GM23248 (cell line): Measurements from ENCODE around the gene CEP112. TPM values are rescaled to one million over a fixed set of nuclear protein-coding genes. Genes with fewer than 3 reads are reported as not detected.

Experiments used
- DNase-seq: peaks from one replicate; pipeline ENCODE4 v3.0.0-alpha.2; 2015
- H2AFZ ChIP-seq: fragments of 200-600 bp; sonication (generic); 2 replicates; pipeline ENCODE4 v1.6.1; 2016; ENCODE audit warnings: antibody characterized with exemption
- H3F3A ChIP-seq: fragments of 200-600 bp; sonication (generic); 2 replicates; pipeline ENCODE4 v1.6.1; 2016; ENCODE audit warnings: mild to moderate bottlenecking, antibody characterized with exemption, mixed run types; ENCODE audit not compliant: insufficient read depth
- H3K27ac ChIP-seq: fragments of 200-600 bp; sonication (generic); 2 replicates; pipeline ENCODE4 v1.5.1; 2016; ENCODE audit warnings: mild to moderate bottlenecking
- H3K27me3 ChIP-seq: fragments of 200-600 bp; sonication (generic); replicated peaks from 2 replicates; pipeline ENCODE4 v1.6.1; 2016; ENCODE audit warnings: mild to moderate bottlenecking; ENCODE audit not compliant: insufficient read depth
- H3K36me3 ChIP-seq: fragments of 200-600 bp; sonication (generic); 2 replicates; pipeline ENCODE4 v1.6.1; 2016; ENCODE audit warnings: low read depth, mild to moderate bottlenecking
- H3K4me1 ChIP-seq: fragments of 200-600 bp; sonication (generic); 2 replicates; pipeline ENCODE4 v1.6.1; 2016; ENCODE audit warnings: mild to moderate bottlenecking; ENCODE audit not compliant: insufficient read depth
- H3K4me2 ChIP-seq: fragments of 200-600 bp; sonication (generic); one replicate; pipeline ENCODE4 v1.6.1; 2016; ENCODE audit warnings: mild to moderate bottlenecking; ENCODE audit not compliant: unreplicated experiment
- H3K4me3 ChIP-seq: fragments of 200-600 bp; sonication (generic); 2 replicates; pipeline ENCODE4 v1.5.1; 2016; ENCODE audit warnings: mild to moderate bottlenecking
- H3K79me2 ChIP-seq: fragments of 200-600 bp; sonication (generic); 2 replicates; pipeline ENCODE4 v1.6.1; 2016; ENCODE audit warnings: mild to moderate bottlenecking; ENCODE audit not compliant: insufficient read depth
- H3K9ac ChIP-seq: fragments of 200-600 bp; sonication (generic); 2 replicates; pipeline ENCODE4 v1.6.1; 2016; ENCODE audit warnings: mild to moderate bottlenecking
- H3K9me2 ChIP-seq: fragments of 200-600 bp; sonication (generic); 2 replicates; pipeline ENCODE4 v1.6.1; 2016; ENCODE audit warnings: mixed run types, mild to moderate bottlenecking, moderate library complexity; ENCODE audit not compliant: insufficient read depth
- H3K9me3 ChIP-seq: fragments of 200-600 bp; sonication (generic); one replicate; pipeline ENCODE4 v1.6.1; 2017; ENCODE audit warnings: low read depth
- H4K20me1 ChIP-seq: fragments of 200-600 bp; sonication (generic); 2 replicates; pipeline ENCODE4 v1.6.0; 2016; ENCODE audit not compliant: insufficient read depth
- EZH2 ChIP-seq: fragments of 200-600 bp; sonication (generic); IDR thresholded peaks from 2 replicates; pipeline ENCODE4 v1.6.1; 2018; ENCODE audit warnings: antibody characterized with exemption, mild to moderate bottlenecking; ENCODE audit not compliant: insufficient read depth, poor library complexity, severe bottlenecking
- EZH2phosphoT487 ChIP-seq: fragments of 200-600 bp; sonication (generic); IDR thresholded peaks from 2 replicates; pipeline ENCODE4 v1.6.1; 2018; ENCODE audit warnings: antibody characterized with exemption, moderate library complexity, mild to moderate bottlenecking, low read depth; ENCODE audit not compliant: insufficient read depth
- whole genome bisulfite sequencing, 2 experiments: methylation state at CpG; one replicate each; pipeline ENCODE4 v1.1.6; 2015 to 2017; ENCODE audit warnings: low lambda C conversion rate in 2 of 2, low coverage in 1 of 2; ENCODE audit errors: missing lambda C conversion rate in 2 of 2; 5-methylcytosine and 5-hydroxymethylcytosine counted together
- in situ Hi-C: fragments of 300-500 bp; cut with MboI; formaldehyde crosslinking; loops from 2 replicates; pipeline ENCODE4 v1.15.0; 2020
- polyA plus RNA-seq: library from polyadenylated mRNA; unstranded; fragments of >200 nt; fragmentation: Nextera tagmentation; extraction: Ambion mirVana; gene quantifications from 2 replicates; pipeline ENCODE4 v1.2.1, GENCODE V29; 2016
- total RNA-seq: library from RNA; depleted of rRNA; stranded (reverse); fragments of >200 nt; shearing (Covaris generic); gene quantifications from 2 replicates; pipeline ENCODE4 v1.2.3, GENCODE V29; 2014

Gene CEP112
- total and polyA plus RNA-seq, 2 experiments from 2014 or later, result 8.1 to 14.8 TPM

DNA sequence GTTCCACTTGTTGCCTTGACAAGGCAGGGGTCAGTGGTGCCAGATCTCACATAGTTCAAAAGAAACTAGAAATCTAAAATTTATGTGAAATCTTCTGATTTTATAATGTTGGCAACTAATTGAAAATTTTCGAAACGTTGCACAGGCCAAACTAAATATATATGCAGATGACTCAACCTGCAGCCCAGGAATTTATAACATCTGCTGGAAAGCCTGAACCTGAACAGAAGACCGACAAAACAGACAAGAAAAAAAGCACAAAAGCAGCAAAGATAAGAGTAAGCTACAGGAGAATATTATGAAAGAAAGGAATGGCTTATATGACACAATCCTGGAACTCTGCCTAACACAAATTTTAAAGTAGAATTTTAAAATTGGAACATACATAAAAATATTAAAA, 207.6 kb downstream of the CEP112 start:
- in situ Hi-C loops, result loop anchor here (25.0 kb wide), 1 partner anchor 697 kb away; no protein-coding TSS in a partner anchor

DNA sequence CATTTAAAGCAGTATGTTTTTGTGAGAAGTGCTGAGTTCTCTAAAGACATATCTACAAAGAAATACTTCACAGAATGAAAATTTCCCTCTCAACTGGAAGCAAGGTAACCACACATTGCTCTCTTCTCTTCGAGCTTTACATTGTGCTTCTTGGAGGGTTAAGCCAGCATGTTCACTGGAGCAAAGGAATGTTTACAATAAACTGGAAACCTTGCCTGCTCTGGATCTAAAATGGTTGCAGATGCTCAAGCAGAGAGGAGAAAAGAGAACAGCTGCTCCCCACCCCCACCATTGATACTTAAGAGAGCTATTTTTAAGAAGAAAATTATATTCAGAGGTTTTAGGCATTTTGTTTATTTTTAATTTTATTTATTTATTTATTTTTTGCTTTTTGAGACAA, 213.1 kb downstream of the CEP112 start:
- H3F3A ChIP-seq, result 0 out of 2 replicates have a peak, but pooled peaks cover 2% of the 10 kb centered on the region
- in situ Hi-C loops, result loop anchor here (25.0 kb wide), 1 partner anchor 692 kb away; no protein-coding TSS in a partner anchor
- H3K9ac ChIP-seq, result no peak overlapping the region
- no peak for TF ChIP-seq EZH2phosphoT487
- no peak for TF ChIP-seq EZH2
- no peaks in the 10 kb centered on the region for H4K20me1 ChIP-seq
- no peaks in the 10 kb centered on the region for H3K27me3 ChIP-seq
- H3K4me3 ChIP-seq, result no peak overlapping the region
- H3K9me2 ChIP-seq, result no peaks in the 10 kb centered on the region
- H3K9me3 ChIP-seq, result no peaks in the 10 kb centered on the region
- no peaks in the 10 kb centered on the region for H3K79me2 ChIP-seq
- no peak for DNase-seq
- no peak overlapping the region for H2AFZ ChIP-seq
- H3K36me3 ChIP-seq, result no peaks in the 10 kb centered on the region
- no peak overlapping the region for H3K4me2 ChIP-seq
- WGBS, 2 experiments, result 44 to 48% methylated on average over 1 of the region's 1 CpG
- H3K4me1 ChIP-seq, result peaks cover 3% of the 10 kb centered on the region
- H3K27ac ChIP-seq, result no peak overlapping the region

More for the DNA sequence above, 207.6 kb downstream of the CEP112 start:
- Histone ChIP-seq H2AFZ (no peak overlapping the region), H3K4me1 (peaks cover 13% of the 10 kb centered on the region), H3K27ac (no peak overlapping the region), H3K27me3 (no peaks in the 10 kb centered on the region), H3K79me2 (no peaks in the 10 kb centered on the region), H3K9ac (no peak overlapping the region), H3K4me3 (no peak overlapping the region), H3F3A (0 out of 2 replicates have a peak, but pooled peaks cover 5% of the 10 kb centered on the region), H4K20me1 (no peaks in the 10 kb centered on the region), H3K4me2 (no peak overlapping the region), H3K36me3 (no peaks in the 10 kb centered on the region), H3K9me2 (no peaks in the 10 kb centered on the region), H3K9me3 (peaks cover 4% of the 10 kb centered on the region)
- 29 to 39% methylated on average over 3 of the region's 3 CpGs for WGBS, 2 experiments
- peak; percentile 39 for DNase-seq
- TF ChIP-seq EZH2 (no peak), EZH2phosphoT487 (no peak)

DNA sequence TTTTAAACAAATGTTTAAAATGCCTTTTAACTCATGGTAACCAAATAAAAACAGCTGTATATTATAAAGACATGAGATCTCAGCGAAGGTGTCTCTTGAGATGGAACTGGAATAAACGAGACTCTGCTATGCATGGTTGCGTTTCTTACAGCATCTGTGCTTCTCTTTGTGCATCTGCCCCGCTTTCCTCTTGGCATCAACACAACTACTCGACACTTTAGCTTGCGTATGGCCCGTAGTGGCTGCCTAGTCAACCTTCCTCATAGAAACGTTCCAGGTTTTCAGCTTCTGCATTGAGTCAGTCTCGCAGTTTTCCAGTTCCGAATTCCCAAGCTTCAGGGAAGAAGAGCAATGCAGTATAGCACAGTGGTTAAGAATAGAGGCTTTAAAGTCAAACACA, 214.9 kb downstream of the CEP112 start:
- H3K27me3 ChIP-seq, result no peaks in the 10 kb centered on the region
- H3K36me3 ChIP-seq, result no peaks in the 10 kb centered on the region
- no peaks in the 10 kb centered on the region for H3K79me2 ChIP-seq
- no peaks in the 10 kb centered on the region for H3K9me3 ChIP-seq
- in situ Hi-C loops, result loop anchor here (25.0 kb wide), 1 partner anchor 690 kb away; no protein-coding TSS in a partner anchor
- H3F3A ChIP-seq, result peaks cover 1% of the 10 kb centered on the region; the same call in 1 of the 2 replicates
- no peak overlapping the region for H3K4me3 ChIP-seq
- no peak overlapping the region for H3K9ac ChIP-seq
- no peaks in the 10 kb centered on the region for H4K20me1 ChIP-seq
- H3K27ac ChIP-seq, result no peak overlapping the region
- no peak overlapping the region for H3K4me2 ChIP-seq
- no peaks in the 10 kb centered on the region for H3K4me1 ChIP-seq
- no peak for DNase-seq
- WGBS, 2 experiments, result 73 to 77% methylated on average over 10 of the region's 10 CpGs
- H2AFZ ChIP-seq, result no peak overlapping the region
- TF ChIP-seq EZH2phosphoT487 (no peak), EZH2 (no peak)
- no peaks in the 10 kb centered on the region for H3K9me2 ChIP-seq

DNA sequence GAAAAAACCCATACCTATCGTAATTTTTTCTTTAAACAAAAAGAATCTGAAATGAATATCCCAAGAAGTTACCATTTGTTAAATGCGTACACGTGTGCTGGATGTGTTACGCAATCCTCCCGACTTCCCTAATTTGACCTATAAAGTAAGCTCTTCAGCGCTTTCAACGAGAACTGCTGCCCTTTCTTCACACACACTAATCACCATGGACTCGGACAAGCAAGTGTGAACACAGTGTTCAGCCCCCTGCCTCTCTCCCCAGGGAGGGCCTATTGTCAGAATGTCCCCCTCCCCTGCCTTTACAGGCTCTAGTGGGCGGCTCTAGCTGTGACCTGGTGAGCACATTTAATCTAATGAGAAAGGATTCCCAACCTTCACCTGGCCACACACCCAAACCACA, 216.1 kb downstream of the CEP112 start:
- Histone ChIP-seq H3K4me2 (no peak overlapping the region), H3K4me1 (no peaks in the 10 kb centered on the region), H3K27ac (no peak overlapping the region), H3K79me2 (no peaks in the 10 kb centered on the region), H4K20me1 (no peaks in the 10 kb centered on the region), H3K9ac (no peak overlapping the region), H3K27me3 (no peaks in the 10 kb centered on the region), H3F3A (peaks cover 13% of the 10 kb centered on the region), H3K9me3 (no peaks in the 10 kb centered on the region), H2AFZ (no peak overlapping the region), H3K4me3 (no peak overlapping the region), H3K36me3 (no peaks in the 10 kb centered on the region), H3K9me2 (no peaks in the 10 kb centered on the region)
- no peak for DNase-seq
- no peak for TF ChIP-seq EZH2
- TF ChIP-seq EZH2phosphoT487, result no peak
- in situ Hi-C loops, result loop anchor here (25.0 kb wide), 1 partner anchor 689 kb away; no protein-coding TSS in a partner anchor
- WGBS, 2 experiments, result 92 to 94% methylated on average over 9 of the region's 9 CpGs
